GM23338 (cell line): ENCODE results near the gene PLEKHN1. TPM values are rescaled to one million over a fixed set of nuclear protein-coding genes. Genes with fewer than 3 reads are reported as not detected.

Experiments
- ATAC-seq: fragments of 200-7000 bp; cut with Tn5 transposase; 3 replicates; pipeline ENCODE4 v1.9.1; 2020
- DNase-seq: peaks from one replicate; pipeline ENCODE4 v3.0.0-alpha.2; 2015; ENCODE audit warnings: low spot score
- H2AFZ ChIP-seq: fragments of 200-600 bp; sonication (generic); 2 replicates; pipeline ENCODE4 v1.8.0; 2016; ENCODE audit warnings: antibody characterized with exemption, mild to moderate bottlenecking, moderate library complexity
- H3F3A ChIP-seq: fragments of 200-600 bp; sonication (generic); replicated peaks from 2 replicates; pipeline ENCODE4 v1.8.0; 2017; ENCODE audit warnings: antibody characterized with exemption, mixed run types, low read depth
- H3K27ac ChIP-seq: fragments of 200-600 bp; sonication (generic); 2 replicates; pipeline ENCODE4 v1.6.1; 2016; ENCODE audit warnings: low read depth
- H3K27me3 ChIP-seq: fragments of 200-600 bp; sonication (generic); 2 replicates; pipeline ENCODE4 v1.8.0; 2016; ENCODE audit warnings: mild to moderate bottlenecking, mixed run types, moderate library complexity; ENCODE audit not compliant: insufficient read depth
- H3K36me3 ChIP-seq: fragments of 200-600 bp; sonication (generic); 2 replicates; pipeline ENCODE4 v1.8.0; 2016; ENCODE audit warnings: mild to moderate bottlenecking; ENCODE audit not compliant: insufficient read depth
- H3K4me1 ChIP-seq: fragments of 200-600 bp; sonication (generic); 2 replicates; pipeline ENCODE4 v1.8.0; 2016; ENCODE audit warnings: mild to moderate bottlenecking, moderate library complexity; ENCODE audit not compliant: insufficient read depth
- H3K4me2 ChIP-seq: fragments of 200-600 bp; sonication (generic); 2 replicates; pipeline ENCODE4 v1.7.1; 2017; ENCODE audit warnings: mixed run types
- H3K4me3 ChIP-seq: fragments of 200-600 bp; sonication (generic); 2 replicates; pipeline ENCODE4 v1.6.1; 2016; ENCODE audit warnings: mixed run types
- H3K79me2 ChIP-seq: fragments of 200-600 bp; sonication (generic); replicated peaks from 2 replicates; pipeline ENCODE4 v1.8.0; 2017; ENCODE audit warnings: mild to moderate bottlenecking; ENCODE audit not compliant: insufficient read depth
- H3K9me2 ChIP-seq: fragments of 200-600 bp; sonication (generic); 2 replicates; pipeline ENCODE4 v1.8.0; 2017; ENCODE audit not compliant: insufficient read depth
- H4K20me1 ChIP-seq: fragments of 200-600 bp; sonication (generic); replicated peaks from 2 replicates; pipeline ENCODE4 v1.8.0; 2017; ENCODE audit warnings: mild to moderate bottlenecking; ENCODE audit not compliant: insufficient read depth
- H3K27ac Mint-ChIP-seq: 2 replicates; pipeline ENCODE4 v1.8.0; 2020; ENCODE audit warnings: inconsistent platforms, mild to moderate bottlenecking, moderate library complexity, mixed read lengths
- H3K27me3 Mint-ChIP-seq: 3 replicates; pipeline ENCODE4 v1.8.0; 2022; ENCODE audit warnings: low read depth, mild to moderate bottlenecking, moderate library complexity, mixed read lengths, inconsistent platforms; ENCODE audit not compliant: insufficient read depth, poor library complexity
- H3K36me3 Mint-ChIP-seq: 3 replicates; pipeline ENCODE4 v1.8.0; 2021; ENCODE audit warnings: low read depth, mild to moderate bottlenecking, inconsistent platforms, moderate library complexity, mixed read lengths
- H3K4me1 Mint-ChIP-seq: 3 replicates; pipeline ENCODE4 v1.8.0; 2020; ENCODE audit warnings: mild to moderate bottlenecking, inconsistent platforms, mixed read lengths
- H3K4me3 Mint-ChIP-seq: 3 replicates; pipeline ENCODE4 v1.8.0; 2021; ENCODE audit warnings: moderate library complexity, mild to moderate bottlenecking, inconsistent platforms, mixed read lengths
- H3K9me3 Mint-ChIP-seq: 3 replicates; pipeline ENCODE4 v1.8.0; 2020; ENCODE audit warnings: moderate library complexity, mild to moderate bottlenecking, inconsistent platforms, mixed read lengths
- CREB1 ChIP-seq: fragments of 250-450 bp; sonication (Bioruptor Pico); IDR thresholded peaks from 2 replicates; pipeline ENCODE4 v1.5.0; 2020; ENCODE audit warnings: low read depth, mild to moderate bottlenecking, moderate library complexity
- EZH2 ChIP-seq: fragments of 200-600 bp; sonication (generic); IDR thresholded peaks from one replicate; pipeline ENCODE4 v1.8.0; 2017; ENCODE audit warnings: antibody characterized with exemption, mild to moderate bottlenecking, low read depth; ENCODE audit not compliant: unreplicated experiment
- EZH2phosphoT487 ChIP-seq: fragments of 200-600 bp; sonication (generic); IDR thresholded peaks from one replicate; pipeline ENCODE4 v1.8.1; 2018; ENCODE audit warnings: antibody characterized with exemption; ENCODE audit not compliant: unreplicated experiment
- JUNB ChIP-seq: IDR thresholded peaks from one replicate; pipeline ENCODE4 v1.6.1; 2016; ENCODE audit warnings: antibody characterized with exemption; ENCODE audit not compliant: unreplicated experiment
- NANOG ChIP-seq: IDR thresholded peaks from 2 replicates; pipeline ENCODE4 v1.6.1; 2016; ENCODE audit warnings: antibody characterized with exemption, borderline replicate concordance
- POLR2AphosphoS5 ChIP-seq: IDR thresholded peaks from 2 replicates; pipeline ENCODE4 v1.6.1; 2016; ENCODE audit warnings: antibody characterized with exemption, low read depth
- STAT1 ChIP-seq: IDR thresholded peaks from one replicate; pipeline ENCODE4 v1.6.1; 2016; ENCODE audit warnings: antibody characterized with exemption; ENCODE audit not compliant: unreplicated experiment
- ZNF114 ChIP-seq: fragments of 250-450 bp; sonication (Bioruptor Pico); IDR thresholded peaks from 2 replicates; pipeline ENCODE4 v1.5.0; 2020; ENCODE audit warnings: mild to moderate bottlenecking, moderate library complexity
- ZNF331 ChIP-seq: fragments of 250-450 bp; sonication (Bioruptor Pico); IDR thresholded peaks from 2 replicates; pipeline ENCODE4 v1.5.0; 2020; ENCODE audit warnings: low read depth, mild to moderate bottlenecking, moderate library complexity
- ZNF462 ChIP-seq: fragments of 250-450 bp; sonication (Bioruptor Pico); IDR thresholded peaks from 2 replicates; pipeline ENCODE4 v1.5.0; 2020; ENCODE audit warnings: mild to moderate bottlenecking, moderate library complexity
- polyA plus RNA-seq: library from polyadenylated mRNA; unstranded; fragments of >200 nt; fragmentation: Nextera tagmentation; extraction: Ambion mirVana; gene quantifications from 2 replicates; pipeline ENCODE4 v1.2.1, GENCODE V29; 2016
- total RNA-seq: library from RNA; depleted of rRNA; stranded (reverse); fragments of >200 nt; shearing (Covaris generic); gene quantifications from 2 replicates; pipeline ENCODE4 v1.2.3, GENCODE V29; 2014
- TF ChIP-seq, protein P1 (sequence below): IDR thresholded peaks from 2 replicates; pipeline ENCODE4 v1.6.1; 2016; ENCODE audit warnings: antibody characterized with exemption
- TF ChIP-seq, protein P2 (sequence below): IDR thresholded peaks from one replicate; pipeline ENCODE4 v1.6.1; 2018; ENCODE audit warnings: antibody characterized with exemption; ENCODE audit not compliant: unreplicated experiment
- TF ChIP-seq, protein P3 (sequence below), 2 experiments: fragments of 200-600 bp in 1 of 2; sonication (generic) in 1 of 2; conservative IDR thresholded peaks; 2 replicates each; pipeline versions ENCODE4 v1.5.1 to v1.6.1; 2016 to 2017; ENCODE audit warnings: antibody characterized with exemption in 2 of 2, low read depth in 2 of 2, mild to moderate bottlenecking in 2 of 2, moderate library complexity in 1 of 2

The PLEKHN1 gene
- total and polyA plus RNA-seq, 2 experiments from 2014 or later, result 1.4 to 3.3 TPM

GRCh38 chr1:964691-965525 is 1.4 kb upstream of the PLEKHN1 start:
- H3K27me3 ChIP-seq, result peaks cover 40% of the 10 kb centered on the region
- no peak for ATAC-seq
- H3K4me2 ChIP-seq, result no peak overlapping the region
- H3K27ac ChIP-seq, result no peak overlapping the region
- no peak overlapping the region for H3K4me3 ChIP-seq
- no peak overlapping the region for H3K27ac Mint-ChIP-seq
- H3K79me2 ChIP-seq, result no peaks in the 10 kb centered on the region
- H2AFZ ChIP-seq, result no peak overlapping the region
- peaks cover 2% of the 10 kb centered on the region; the same call in 1 of the 3 replicates for H3K36me3 Mint-ChIP-seq
- H3K9me2 ChIP-seq, result no peaks in the 10 kb centered on the region
- H3K36me3 ChIP-seq, result no peaks in the 10 kb centered on the region
- peaks cover 43% of the 10 kb centered on the region for H3K27me3 Mint-ChIP-seq
- H3K4me3 Mint-ChIP-seq, result no peak overlapping the region
- TF ChIP-seq, protein P1, sequence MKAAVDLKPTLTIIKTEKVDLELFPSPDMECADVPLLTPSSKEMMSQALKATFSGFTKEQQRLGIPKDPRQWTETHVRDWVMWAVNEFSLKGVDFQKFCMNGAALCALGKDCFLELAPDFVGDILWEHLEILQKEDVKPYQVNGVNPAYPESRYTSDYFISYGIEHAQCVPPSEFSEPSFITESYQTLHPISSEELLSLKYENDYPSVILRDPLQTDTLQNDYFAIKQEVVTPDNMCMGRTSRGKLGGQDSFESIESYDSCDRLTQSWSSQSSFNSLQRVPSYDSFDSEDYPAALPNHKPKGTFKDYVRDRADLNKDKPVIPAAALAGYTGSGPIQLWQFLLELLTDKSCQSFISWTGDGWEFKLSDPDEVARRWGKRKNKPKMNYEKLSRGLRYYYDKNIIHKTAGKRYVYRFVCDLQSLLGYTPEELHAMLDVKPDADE, result no peak
- no peak for TF ChIP-seq NANOG
- TF ChIP-seq POLR2AphosphoS5, result no peak
- TF ChIP-seq ZNF114 (CRISPR knock-in tag), result no peak
- TF ChIP-seq ZNF331 (CRISPR knock-in tag), result no peak
- no peak for TF ChIP-seq ZNF462 (CRISPR knock-in tag)
- TF ChIP-seq, protein P2, sequence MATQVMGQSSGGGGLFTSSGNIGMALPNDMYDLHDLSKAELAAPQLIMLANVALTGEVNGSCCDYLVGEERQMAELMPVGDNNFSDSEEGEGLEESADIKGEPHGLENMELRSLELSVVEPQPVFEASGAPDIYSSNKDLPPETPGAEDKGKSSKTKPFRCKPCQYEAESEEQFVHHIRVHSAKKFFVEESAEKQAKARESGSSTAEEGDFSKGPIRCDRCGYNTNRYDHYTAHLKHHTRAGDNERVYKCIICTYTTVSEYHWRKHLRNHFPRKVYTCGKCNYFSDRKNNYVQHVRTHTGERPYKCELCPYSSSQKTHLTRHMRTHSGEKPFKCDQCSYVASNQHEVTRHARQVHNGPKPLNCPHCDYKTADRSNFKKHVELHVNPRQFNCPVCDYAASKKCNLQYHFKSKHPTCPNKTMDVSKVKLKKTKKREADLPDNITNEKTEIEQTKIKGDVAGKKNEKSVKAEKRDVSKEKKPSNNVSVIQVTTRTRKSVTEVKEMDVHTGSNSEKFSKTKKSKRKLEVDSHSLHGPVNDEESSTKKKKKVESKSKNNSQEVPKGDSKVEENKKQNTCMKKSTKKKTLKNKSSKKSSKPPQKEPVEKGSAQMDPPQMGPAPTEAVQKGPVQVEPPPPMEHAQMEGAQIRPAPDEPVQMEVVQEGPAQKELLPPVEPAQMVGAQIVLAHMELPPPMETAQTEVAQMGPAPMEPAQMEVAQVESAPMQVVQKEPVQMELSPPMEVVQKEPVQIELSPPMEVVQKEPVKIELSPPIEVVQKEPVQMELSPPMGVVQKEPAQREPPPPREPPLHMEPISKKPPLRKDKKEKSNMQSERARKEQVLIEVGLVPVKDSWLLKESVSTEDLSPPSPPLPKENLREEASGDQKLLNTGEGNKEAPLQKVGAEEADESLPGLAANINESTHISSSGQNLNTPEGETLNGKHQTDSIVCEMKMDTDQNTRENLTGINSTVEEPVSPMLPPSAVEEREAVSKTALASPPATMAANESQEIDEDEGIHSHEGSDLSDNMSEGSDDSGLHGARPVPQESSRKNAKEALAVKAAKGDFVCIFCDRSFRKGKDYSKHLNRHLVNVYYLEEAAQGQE, result no peak
- TF ChIP-seq CREB1, result no peak
- no peak for TF ChIP-seq JUNB
- no peak for TF ChIP-seq STAT1
- TF ChIP-seq EZH2, result no peak
- TF ChIP-seq, protein P3, sequence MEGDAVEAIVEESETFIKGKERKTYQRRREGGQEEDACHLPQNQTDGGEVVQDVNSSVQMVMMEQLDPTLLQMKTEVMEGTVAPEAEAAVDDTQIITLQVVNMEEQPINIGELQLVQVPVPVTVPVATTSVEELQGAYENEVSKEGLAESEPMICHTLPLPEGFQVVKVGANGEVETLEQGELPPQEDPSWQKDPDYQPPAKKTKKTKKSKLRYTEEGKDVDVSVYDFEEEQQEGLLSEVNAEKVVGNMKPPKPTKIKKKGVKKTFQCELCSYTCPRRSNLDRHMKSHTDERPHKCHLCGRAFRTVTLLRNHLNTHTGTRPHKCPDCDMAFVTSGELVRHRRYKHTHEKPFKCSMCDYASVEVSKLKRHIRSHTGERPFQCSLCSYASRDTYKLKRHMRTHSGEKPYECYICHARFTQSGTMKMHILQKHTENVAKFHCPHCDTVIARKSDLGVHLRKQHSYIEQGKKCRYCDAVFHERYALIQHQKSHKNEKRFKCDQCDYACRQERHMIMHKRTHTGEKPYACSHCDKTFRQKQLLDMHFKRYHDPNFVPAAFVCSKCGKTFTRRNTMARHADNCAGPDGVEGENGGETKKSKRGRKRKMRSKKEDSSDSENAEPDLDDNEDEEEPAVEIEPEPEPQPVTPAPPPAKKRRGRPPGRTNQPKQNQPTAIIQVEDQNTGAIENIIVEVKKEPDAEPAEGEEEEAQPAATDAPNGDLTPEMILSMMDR (conservative IDR thresholded peaks at IDR 0.05; ENCODE audit: low read depth in 2 of 2), result no peak
- TF ChIP-seq EZH2phosphoT487, result no peak
- H3K4me1 Mint-ChIP-seq, result no peaks in the 10 kb centered on the region; the same call in 2 of the 3 replicates
- no peaks in the 10 kb centered on the region for H3K9me3 Mint-ChIP-seq
- H3F3A ChIP-seq, result peaks cover 7% of the 10 kb centered on the region
- H4K20me1 ChIP-seq, result 0 out of 2 replicates have a peak, but pooled peaks cover 2% of the 10 kb centered on the region
- H3K4me1 ChIP-seq, result no peaks in the 10 kb centered on the region
- no peak for DNase-seq
